ENCODE measurements around the gene ZFYVE1. TPM values are rescaled to one million over a fixed set of nuclear protein-coding genes. Genes with fewer than 3 reads are reported as not detected.
"Not testable (repeated sequence)": the region's sequence is repeated elsewhere in the genome, so short reads cannot be mapped to it uniquely, and the experiment has no call there.

Gene ZFYVE1
- polyA plus RNA-seq, 1 experiment, result 31.6 TPM

GRCh38 chr14:72968316-72968715 lies 58.6 kb downstream of the ZFYVE1 start:
- POLR2A ChIA-PET, result no interaction called here
- no peak for DNase-seq (ENCODE audit: low read depth)

GRCh38 chr14:72966038-72966437 lies 60.9 kb downstream of the ZFYVE1 start:
- H3K36me3 ChIP-seq (ENCODE audit: control insufficient read depth, insufficient read depth, low read length), result peaks cover 12% of the 10 kb centered on the region
- no peak for TF ChIP-seq CTCF (IDR thresholded peaks at IDR 0.05; ENCODE audit: insufficient read depth, low read depth, low read length)
- ChIA-PET POLR2A (no interaction called here), CTCF (interaction anchor here (1.1 kb wide), 1 partner anchor 8 kb away, joined by 3 read pairs; no protein-coding TSS in a partner anchor)
- no peak for DNase-seq (ENCODE audit: low read depth)
- no peaks in the 10 kb centered on the region for H3K27me3 ChIP-seq (ENCODE audit: control insufficient read depth, insufficient read depth, low read length)
- H3K4me3 ChIP-seq (ENCODE audit: low read depth, low read length), result no peak overlapping the region

More at GRCh38 chr14:72968316-72968715, 58.6 kb downstream of the ZFYVE1 start:
- H3K36me3 ChIP-seq (ENCODE audit: control insufficient read depth, insufficient read depth, low read length), result peaks cover 18% of the 10 kb centered on the region
- H3K27me3 ChIP-seq (ENCODE audit: control insufficient read depth, insufficient read depth, low read length), result no peaks in the 10 kb centered on the region
- TF ChIP-seq CTCF (IDR thresholded peaks at IDR 0.05; ENCODE audit: insufficient read depth, low read depth, low read length), result no peak
- CTCF ChIA-PET, result interaction anchor here (0.9 to 1.0 kb wide), 3 partner anchors 57 to 454 kb away, joined by 3 read pairs; no protein-coding TSS in a partner anchor
- H3K4me3 ChIP-seq (ENCODE audit: low read depth, low read length), result no peak overlapping the region

- peaks cover 9% of the 10 kb centered on the region for H3K36me3 ChIP-seq (ENCODE audit: control insufficient read depth, insufficient read depth, low read length)
- POLR2A ChIA-PET, result no interaction called here
- no peaks in the 10 kb centered on the region for H3K27me3 ChIP-seq (ENCODE audit: control insufficient read depth, insufficient read depth, low read length)
- no peak for DNase-seq (ENCODE audit: low read depth)
- TF ChIP-seq CTCF (IDR thresholded peaks at IDR 0.05; ENCODE audit: insufficient read depth, low read depth, low read length), result no peak
- CTCF ChIA-PET, result no interaction called here
- no peak overlapping the region for H3K4me3 ChIP-seq (ENCODE audit: low read depth, low read length)
Measured at GRCh38 chr14:72965249-72965648, 61.7 kb downstream of the ZFYVE1 start.

GRCh38 chr14:72962829-72963312 lies 64.0 kb downstream of the ZFYVE1 start:
- Histone ChIP-seq H3K4me3 (ENCODE audit: low read depth, low read length) (no peak overlapping the region), H3K27me3 (ENCODE audit: control insufficient read depth, insufficient read depth, low read length) (no peaks in the 10 kb centered on the region), H3K36me3 (ENCODE audit: control insufficient read depth, insufficient read depth, low read length) (peaks cover 4% of the 10 kb centered on the region)
- TF ChIP-seq CTCF (IDR thresholded peaks at IDR 0.05; ENCODE audit: insufficient read depth, low read depth, low read length), result no peak
- POLR2A ChIA-PET, result interaction anchor here (0.6 kb wide), 1 partner anchor 9 kb away, joined by 3 read pairs; no protein-coding TSS in a partner anchor
- CTCF ChIA-PET, result interaction anchor here (2.3 to 6.0 kb wide), 2 partner anchors 14 to 449 kb away, joined by 13 to 44 read pairs; no protein-coding TSS in a partner anchor
- DNase-seq (ENCODE audit: low read depth), result peak; percentile 34

GRCh38 chr14:72962336-72962754 lies 64.6 kb downstream of the ZFYVE1 start:
- H3K36me3 ChIP-seq (ENCODE audit: control insufficient read depth, insufficient read depth, low read length); H3K4me3 ChIP-seq (ENCODE audit: low read depth, low read length); DNase-seq (ENCODE audit: low read depth); POLR2A ChIA-PET; H3K27me3 ChIP-seq (ENCODE audit: control insufficient read depth, insufficient read depth, low read length): not testable (repeated sequence)
- CTCF ChIA-PET, result interaction anchor here (2.3 to 6.0 kb wide), 2 partner anchors 14 to 448 kb away, joined by 13 to 44 read pairs; no protein-coding TSS in a partner anchor
